GM23338 (cell line): ENCODE measurements around the gene CYFIP1. TPM values are rescaled to one million over a fixed set of nuclear protein-coding genes. Genes with fewer than 3 reads are reported as not detected.

Experiments used
- ATAC-seq: fragments of 200-7000 bp; cut with Tn5 transposase; 3 replicates; pipeline ENCODE4 v1.9.1; 2020
- DNase-seq: peaks from one replicate; pipeline ENCODE4 v3.0.0-alpha.2; 2015; ENCODE audit warnings: low spot score
- H2AFZ ChIP-seq: fragments of 200-600 bp; sonication (generic); 2 replicates; pipeline ENCODE4 v1.8.0; 2016; ENCODE audit warnings: antibody characterized with exemption, mild to moderate bottlenecking, moderate library complexity
- H3F3A ChIP-seq: fragments of 200-600 bp; sonication (generic); replicated peaks from 2 replicates; pipeline ENCODE4 v1.8.0; 2017; ENCODE audit warnings: antibody characterized with exemption, mixed run types, low read depth
- H3K27ac ChIP-seq: fragments of 200-600 bp; sonication (generic); 2 replicates; pipeline ENCODE4 v1.6.1; 2016; ENCODE audit warnings: low read depth
- H3K27me3 ChIP-seq: fragments of 200-600 bp; sonication (generic); 2 replicates; pipeline ENCODE4 v1.8.0; 2016; ENCODE audit warnings: mild to moderate bottlenecking, mixed run types, moderate library complexity; ENCODE audit not compliant: insufficient read depth
- H3K36me3 ChIP-seq: fragments of 200-600 bp; sonication (generic); 2 replicates; pipeline ENCODE4 v1.8.0; 2016; ENCODE audit warnings: mild to moderate bottlenecking; ENCODE audit not compliant: insufficient read depth
- H3K4me1 ChIP-seq: fragments of 200-600 bp; sonication (generic); 2 replicates; pipeline ENCODE4 v1.8.0; 2016; ENCODE audit warnings: mild to moderate bottlenecking, moderate library complexity; ENCODE audit not compliant: insufficient read depth
- H3K4me2 ChIP-seq: fragments of 200-600 bp; sonication (generic); 2 replicates; pipeline ENCODE4 v1.7.1; 2017; ENCODE audit warnings: mixed run types
- H3K4me3 ChIP-seq: fragments of 200-600 bp; sonication (generic); 2 replicates; pipeline ENCODE4 v1.6.1; 2016; ENCODE audit warnings: mixed run types
- H3K79me2 ChIP-seq: fragments of 200-600 bp; sonication (generic); replicated peaks from 2 replicates; pipeline ENCODE4 v1.8.0; 2017; ENCODE audit warnings: mild to moderate bottlenecking; ENCODE audit not compliant: insufficient read depth
- H3K9me2 ChIP-seq: fragments of 200-600 bp; sonication (generic); 2 replicates; pipeline ENCODE4 v1.8.0; 2017; ENCODE audit not compliant: insufficient read depth
- H4K20me1 ChIP-seq: fragments of 200-600 bp; sonication (generic); replicated peaks from 2 replicates; pipeline ENCODE4 v1.8.0; 2017; ENCODE audit warnings: mild to moderate bottlenecking; ENCODE audit not compliant: insufficient read depth
- H3K27ac Mint-ChIP-seq: 2 replicates; pipeline ENCODE4 v1.8.0; 2020; ENCODE audit warnings: inconsistent platforms, mild to moderate bottlenecking, moderate library complexity, mixed read lengths
- H3K27me3 Mint-ChIP-seq: 3 replicates; pipeline ENCODE4 v1.8.0; 2022; ENCODE audit warnings: low read depth, mild to moderate bottlenecking, moderate library complexity, mixed read lengths, inconsistent platforms; ENCODE audit not compliant: insufficient read depth, poor library complexity
- H3K36me3 Mint-ChIP-seq: 3 replicates; pipeline ENCODE4 v1.8.0; 2021; ENCODE audit warnings: low read depth, mild to moderate bottlenecking, inconsistent platforms, moderate library complexity, mixed read lengths
- H3K4me1 Mint-ChIP-seq: 3 replicates; pipeline ENCODE4 v1.8.0; 2020; ENCODE audit warnings: mild to moderate bottlenecking, inconsistent platforms, mixed read lengths
- H3K4me3 Mint-ChIP-seq: 3 replicates; pipeline ENCODE4 v1.8.0; 2021; ENCODE audit warnings: moderate library complexity, mild to moderate bottlenecking, inconsistent platforms, mixed read lengths
- H3K9me3 Mint-ChIP-seq: 3 replicates; pipeline ENCODE4 v1.8.0; 2020; ENCODE audit warnings: moderate library complexity, mild to moderate bottlenecking, inconsistent platforms, mixed read lengths
- CREB1 ChIP-seq: fragments of 250-450 bp; sonication (Bioruptor Pico); IDR thresholded peaks from 2 replicates; pipeline ENCODE4 v1.5.0; 2020; ENCODE audit warnings: low read depth, mild to moderate bottlenecking, moderate library complexity
- CTCF ChIP-seq, 2 experiments: fragments of 200-600 bp in 1 of 2; sonication (generic) in 1 of 2; conservative IDR thresholded peaks; 2 replicates each; pipeline versions ENCODE4 v1.5.1 to v1.6.1; 2016 to 2017; ENCODE audit warnings: antibody characterized with exemption in 2 of 2, low read depth in 2 of 2, mild to moderate bottlenecking in 2 of 2, moderate library complexity in 1 of 2
- ETS1 ChIP-seq: IDR thresholded peaks from 2 replicates; pipeline ENCODE4 v1.6.1; 2016; ENCODE audit warnings: antibody characterized with exemption
- EZH2 ChIP-seq: fragments of 200-600 bp; sonication (generic); IDR thresholded peaks from one replicate; pipeline ENCODE4 v1.8.0; 2017; ENCODE audit warnings: antibody characterized with exemption, mild to moderate bottlenecking, low read depth; ENCODE audit not compliant: unreplicated experiment
- EZH2phosphoT487 ChIP-seq: fragments of 200-600 bp; sonication (generic); IDR thresholded peaks from one replicate; pipeline ENCODE4 v1.8.1; 2018; ENCODE audit warnings: antibody characterized with exemption; ENCODE audit not compliant: unreplicated experiment
- JUNB ChIP-seq: IDR thresholded peaks from one replicate; pipeline ENCODE4 v1.6.1; 2016; ENCODE audit warnings: antibody characterized with exemption; ENCODE audit not compliant: unreplicated experiment
- NANOG ChIP-seq: IDR thresholded peaks from 2 replicates; pipeline ENCODE4 v1.6.1; 2016; ENCODE audit warnings: antibody characterized with exemption, borderline replicate concordance
- POLR2AphosphoS5 ChIP-seq: IDR thresholded peaks from 2 replicates; pipeline ENCODE4 v1.6.1; 2016; ENCODE audit warnings: antibody characterized with exemption, low read depth
- REST ChIP-seq: IDR thresholded peaks from one replicate; pipeline ENCODE4 v1.6.1; 2018; ENCODE audit warnings: antibody characterized with exemption; ENCODE audit not compliant: unreplicated experiment
- STAT1 ChIP-seq: IDR thresholded peaks from one replicate; pipeline ENCODE4 v1.6.1; 2016; ENCODE audit warnings: antibody characterized with exemption; ENCODE audit not compliant: unreplicated experiment
- ZNF114 ChIP-seq: fragments of 250-450 bp; sonication (Bioruptor Pico); IDR thresholded peaks from 2 replicates; pipeline ENCODE4 v1.5.0; 2020; ENCODE audit warnings: mild to moderate bottlenecking, moderate library complexity
- ZNF331 ChIP-seq: fragments of 250-450 bp; sonication (Bioruptor Pico); IDR thresholded peaks from 2 replicates; pipeline ENCODE4 v1.5.0; 2020; ENCODE audit warnings: low read depth, mild to moderate bottlenecking, moderate library complexity
- polyA plus RNA-seq: library from polyadenylated mRNA; unstranded; fragments of >200 nt; fragmentation: Nextera tagmentation; extraction: Ambion mirVana; gene quantifications from 2 replicates; pipeline ENCODE4 v1.2.1, GENCODE V29; 2016
- total RNA-seq: library from RNA; depleted of rRNA; stranded (reverse); fragments of >200 nt; shearing (Covaris generic); gene quantifications from 2 replicates; pipeline ENCODE4 v1.2.3, GENCODE V29; 2014
- TF ChIP-seq, protein P1 (sequence below): fragments of 250-450 bp; sonication (Bioruptor Pico); IDR thresholded peaks from 2 replicates; pipeline ENCODE4 v1.5.0; 2020; ENCODE audit warnings: mild to moderate bottlenecking, moderate library complexity

The CYFIP1 gene
- total and polyA plus RNA-seq, 2 experiments from 2014 or later = 20.0 to 73.9 TPM

DNA sequence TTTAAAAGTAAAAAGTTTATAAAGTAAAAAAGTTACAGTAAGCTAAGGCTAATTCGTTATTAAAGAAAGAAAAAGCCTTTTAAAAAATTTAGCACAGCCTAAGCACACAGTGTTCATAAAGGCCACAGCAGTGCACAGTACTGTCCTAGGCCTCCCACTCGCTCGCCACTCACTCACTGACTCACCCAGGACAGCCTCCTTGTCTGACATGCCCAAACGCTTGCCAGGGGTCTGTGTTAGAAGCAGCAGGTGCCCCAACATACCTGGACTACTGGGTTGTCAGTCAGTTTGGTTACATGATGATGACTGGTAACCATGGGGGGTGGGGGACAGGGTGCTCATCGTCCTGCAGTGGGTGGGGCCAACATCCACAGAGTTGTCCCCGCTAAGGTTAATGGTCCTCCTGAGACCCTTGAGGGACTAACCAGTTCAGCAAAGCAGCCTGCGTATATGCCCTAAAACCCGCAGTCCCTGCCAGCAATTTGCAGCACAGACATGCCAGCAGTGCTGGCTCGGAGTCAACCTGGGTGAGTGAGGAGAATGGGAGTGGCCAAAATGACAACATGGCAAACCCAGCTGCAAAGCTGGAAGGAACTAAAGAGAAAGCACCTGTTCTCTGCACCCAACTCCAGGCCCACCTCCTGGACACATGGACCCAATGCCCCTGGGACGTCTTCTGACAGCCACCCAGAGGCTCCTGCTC lies 49.2 kb downstream of the CYFIP1 start:
- peaks cover 3% of the 10 kb centered on the region for H3K27me3 Mint-ChIP-seq

More for the DNA sequence above, 49.2 kb downstream of the CYFIP1 start:
- Histone ChIP-seq H3K79me2 (no peaks in the 10 kb centered on the region; the same call in 1 of the 2 replicates), H3K27me3 (no peaks in the 10 kb centered on the region), H2AFZ (no peak overlapping the region), H3K4me3 (no peak overlapping the region), H3F3A (no peaks in the 10 kb centered on the region), H3K36me3 (peaks cover 8% of the 10 kb centered on the region; the same call in 1 of the 2 replicates), H3K9me2 (no peaks in the 10 kb centered on the region), H3K27ac (no peak overlapping the region), H3K4me2 (no peak overlapping the region), H3K4me1 (no peaks in the 10 kb centered on the region), H4K20me1 (no peaks in the 10 kb centered on the region; the same call in 1 of the 2 replicates)
- no peaks in the 10 kb centered on the region for H3K9me3 Mint-ChIP-seq
- no peaks in the 10 kb centered on the region for H3K4me1 Mint-ChIP-seq
- TF ChIP-seq, protein P1, sequence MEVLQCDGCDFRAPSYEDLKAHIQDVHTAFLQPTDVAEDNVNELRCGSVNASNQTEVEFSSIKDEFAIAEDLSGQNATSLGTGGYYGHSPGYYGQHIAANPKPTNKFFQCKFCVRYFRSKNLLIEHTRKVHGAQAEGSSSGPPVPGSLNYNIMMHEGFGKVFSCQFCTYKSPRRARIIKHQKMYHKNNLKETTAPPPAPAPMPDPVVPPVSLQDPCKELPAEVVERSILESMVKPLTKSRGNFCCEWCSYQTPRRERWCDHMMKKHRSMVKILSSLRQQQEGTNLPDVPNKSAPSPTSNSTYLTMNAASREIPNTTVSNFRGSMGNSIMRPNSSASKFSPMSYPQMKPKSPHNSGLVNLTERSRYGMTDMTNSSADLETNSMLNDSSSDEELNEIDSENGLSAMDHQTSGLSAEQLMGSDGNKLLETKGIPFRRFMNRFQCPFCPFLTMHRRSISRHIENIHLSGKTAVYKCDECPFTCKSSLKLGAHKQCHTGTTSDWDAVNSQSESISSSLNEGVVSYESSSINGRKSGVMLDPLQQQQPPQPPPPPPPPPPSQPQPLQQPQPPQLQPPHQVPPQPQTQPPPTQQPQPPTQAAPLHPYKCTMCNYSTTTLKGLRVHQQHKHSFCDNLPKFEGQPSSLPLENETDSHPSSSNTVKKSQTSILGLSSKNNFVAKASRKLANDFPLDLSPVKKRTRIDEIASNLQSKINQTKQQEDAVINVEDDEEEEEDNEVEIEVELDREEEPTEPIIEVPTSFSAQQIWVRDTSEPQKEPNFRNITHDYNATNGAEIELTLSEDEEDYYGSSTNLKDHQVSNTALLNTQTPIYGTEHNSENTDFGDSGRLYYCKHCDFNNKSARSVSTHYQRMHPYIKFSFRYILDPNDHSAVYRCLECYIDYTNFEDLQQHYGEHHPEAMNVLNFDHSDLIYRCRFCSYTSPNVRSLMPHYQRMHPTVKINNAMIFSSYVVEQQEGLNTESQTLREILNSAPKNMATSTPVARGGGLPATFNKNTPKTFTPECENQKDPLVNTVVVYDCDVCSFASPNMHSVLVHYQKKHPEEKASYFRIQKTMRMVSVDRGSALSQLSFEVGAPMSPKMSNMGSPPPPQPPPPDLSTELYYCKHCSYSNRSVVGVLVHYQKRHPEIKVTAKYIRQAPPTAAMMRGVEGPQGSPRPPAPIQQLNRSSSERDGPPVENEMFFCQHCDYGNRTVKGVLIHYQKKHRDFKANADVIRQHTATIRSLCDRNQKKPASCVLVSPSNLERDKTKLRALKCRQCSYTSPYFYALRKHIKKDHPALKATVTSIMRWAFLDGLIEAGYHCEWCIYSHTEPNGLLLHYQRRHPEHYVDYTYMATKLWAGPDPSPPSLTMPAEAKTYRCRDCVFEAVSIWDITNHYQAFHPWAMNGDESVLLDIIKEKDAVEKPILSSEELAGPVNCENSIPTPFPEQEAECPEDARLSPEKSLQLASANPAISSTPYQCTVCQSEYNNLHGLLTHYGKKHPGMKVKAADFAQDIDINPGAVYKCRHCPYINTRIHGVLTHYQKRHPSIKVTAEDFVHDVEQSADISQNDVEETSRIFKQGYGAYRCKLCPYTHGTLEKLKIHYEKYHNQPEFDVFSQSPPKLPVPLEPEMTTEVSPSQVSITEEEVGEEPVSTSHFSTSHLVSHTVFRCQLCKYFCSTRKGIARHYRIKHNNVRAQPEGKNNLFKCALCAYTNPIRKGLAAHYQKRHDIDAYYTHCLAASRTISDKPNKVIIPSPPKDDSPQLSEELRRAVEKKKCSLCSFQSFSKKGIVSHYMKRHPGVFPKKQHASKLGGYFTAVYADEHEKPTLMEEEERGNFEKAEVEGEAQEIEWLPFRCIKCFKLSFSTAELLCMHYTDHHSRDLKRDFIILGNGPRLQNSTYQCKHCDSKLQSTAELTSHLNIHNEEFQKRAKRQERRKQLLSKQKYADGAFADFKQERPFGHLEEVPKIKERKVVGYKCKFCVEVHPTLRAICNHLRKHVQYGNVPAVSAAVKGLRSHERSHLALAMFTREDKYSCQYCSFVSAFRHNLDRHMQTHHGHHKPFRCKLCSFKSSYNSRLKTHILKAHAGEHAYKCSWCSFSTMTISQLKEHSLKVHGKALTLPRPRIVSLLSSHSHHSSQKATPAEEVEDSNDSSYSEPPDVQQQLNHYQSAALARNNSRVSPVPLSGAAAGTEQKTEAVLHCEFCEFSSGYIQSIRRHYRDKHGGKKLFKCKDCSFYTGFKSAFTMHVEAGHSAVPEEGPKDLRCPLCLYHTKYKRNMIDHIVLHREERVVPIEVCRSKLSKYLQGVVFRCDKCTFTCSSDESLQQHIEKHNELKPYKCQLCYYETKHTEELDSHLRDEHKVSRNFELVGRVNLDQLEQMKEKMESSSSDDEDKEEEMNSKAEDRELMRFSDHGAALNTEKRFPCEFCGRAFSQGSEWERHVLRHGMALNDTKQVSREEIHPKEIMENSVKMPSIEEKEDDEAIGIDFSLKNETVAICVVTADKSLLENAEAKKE (CRISPR knock-in tag) = no peak
- TF ChIP-seq CTCF (conservative IDR thresholded peaks at IDR 0.05; ENCODE audit: low read depth in 2 of 2) (no peak), JUNB (no peak), REST (no peak), NANOG (no peak), EZH2phosphoT487 (no peak), ZNF331 (CRISPR knock-in tag) (no peak), STAT1 (no peak), POLR2AphosphoS5 (no peak), ETS1 (no peak), CREB1 (CRISPR knock-in tag) (no peak), ZNF114 (CRISPR knock-in tag) (no peak), EZH2 (no peak)
- no peak overlapping the region for H3K4me3 Mint-ChIP-seq
- DNase-seq (no peak), ATAC-seq (no peak)
- peaks cover 42% of the 10 kb centered on the region for H3K36me3 Mint-ChIP-seq
- H3K27ac Mint-ChIP-seq = no peak overlapping the region
